ENCODE data around the gene DSP.

GRCh38 chr6:7496266-7496875 lies 45.1 kb upstream of the DSP start:
- TF ChIP-seq CTCF (IDR thresholded peaks at IDR 0.05) (no peak), NFYB (CRISPR knock-in tag; conservative IDR thresholded peaks at IDR 0.05; ENCODE audit: low read depth) (no peak), USF2 (CRISPR knock-in tag; IDR thresholded peaks at IDR 0.05) (no peak), TEAD4 (CRISPR knock-in tag; IDR thresholded peaks at IDR 0.05) (no peak), ZSCAN18 (CRISPR knock-in tag; IDR thresholded peaks at IDR 0.05) (no peak), CBFB (CRISPR knock-in tag; IDR thresholded peaks at IDR 0.05; ENCODE audit: low read depth) (no peak)
